Measurements from ENCODE around the gene NAV2.

GRCh38 chr11:19822531-19822930 lies 109.9 kb downstream of the NAV2 start:
- TF ChIP-seq, protein P1, sequence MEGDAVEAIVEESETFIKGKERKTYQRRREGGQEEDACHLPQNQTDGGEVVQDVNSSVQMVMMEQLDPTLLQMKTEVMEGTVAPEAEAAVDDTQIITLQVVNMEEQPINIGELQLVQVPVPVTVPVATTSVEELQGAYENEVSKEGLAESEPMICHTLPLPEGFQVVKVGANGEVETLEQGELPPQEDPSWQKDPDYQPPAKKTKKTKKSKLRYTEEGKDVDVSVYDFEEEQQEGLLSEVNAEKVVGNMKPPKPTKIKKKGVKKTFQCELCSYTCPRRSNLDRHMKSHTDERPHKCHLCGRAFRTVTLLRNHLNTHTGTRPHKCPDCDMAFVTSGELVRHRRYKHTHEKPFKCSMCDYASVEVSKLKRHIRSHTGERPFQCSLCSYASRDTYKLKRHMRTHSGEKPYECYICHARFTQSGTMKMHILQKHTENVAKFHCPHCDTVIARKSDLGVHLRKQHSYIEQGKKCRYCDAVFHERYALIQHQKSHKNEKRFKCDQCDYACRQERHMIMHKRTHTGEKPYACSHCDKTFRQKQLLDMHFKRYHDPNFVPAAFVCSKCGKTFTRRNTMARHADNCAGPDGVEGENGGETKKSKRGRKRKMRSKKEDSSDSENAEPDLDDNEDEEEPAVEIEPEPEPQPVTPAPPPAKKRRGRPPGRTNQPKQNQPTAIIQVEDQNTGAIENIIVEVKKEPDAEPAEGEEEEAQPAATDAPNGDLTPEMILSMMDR (IDR thresholded peaks at IDR 0.05), result no peak
- no peak for TF ChIP-seq POLR2A (IDR thresholded peaks at IDR 0.05)
